T47D (cell line): ENCODE data around the gene DALRD3.

Source experiments
- DNase-seq, 2 experiments: peaks; one replicate each; pipeline versions ENCODE4 v3.0.0 to v3.0.0-alpha.2; 2011 to 2012; ENCODE audit warnings: low read depth in 1 of 2, low spot score in 1 of 2
- JUND ChIP-seq: IDR thresholded peaks from 2 replicates; pipeline ENCODE4 v1.6.1; 2012; ENCODE audit warnings: low read depth
- in situ Hi-C: cut with HindIII; loops from 2 replicates; pipeline ENCODE4 v1.10.0; 2016; ENCODE audit warnings: low sequenced_read_pairs, low pct_unique_long_range_greater_than_20kb

The DALRD3 gene

GRCh38 chr3:49007068-49007770 is 11.2 kb downstream of the DALRD3 start, which contains the start of gene WDR6:
Gene WDR6 (plus strand): TSS chr3:49007391. CDS start chr3:49007432, 41 bp downstream.
- in situ Hi-C loops: no loop called here
- peak; percentile 87 to 97 for DNase-seq
- TF ChIP-seq JUND: no peak; the same call in 1 of the 2 replicates

DNA sequence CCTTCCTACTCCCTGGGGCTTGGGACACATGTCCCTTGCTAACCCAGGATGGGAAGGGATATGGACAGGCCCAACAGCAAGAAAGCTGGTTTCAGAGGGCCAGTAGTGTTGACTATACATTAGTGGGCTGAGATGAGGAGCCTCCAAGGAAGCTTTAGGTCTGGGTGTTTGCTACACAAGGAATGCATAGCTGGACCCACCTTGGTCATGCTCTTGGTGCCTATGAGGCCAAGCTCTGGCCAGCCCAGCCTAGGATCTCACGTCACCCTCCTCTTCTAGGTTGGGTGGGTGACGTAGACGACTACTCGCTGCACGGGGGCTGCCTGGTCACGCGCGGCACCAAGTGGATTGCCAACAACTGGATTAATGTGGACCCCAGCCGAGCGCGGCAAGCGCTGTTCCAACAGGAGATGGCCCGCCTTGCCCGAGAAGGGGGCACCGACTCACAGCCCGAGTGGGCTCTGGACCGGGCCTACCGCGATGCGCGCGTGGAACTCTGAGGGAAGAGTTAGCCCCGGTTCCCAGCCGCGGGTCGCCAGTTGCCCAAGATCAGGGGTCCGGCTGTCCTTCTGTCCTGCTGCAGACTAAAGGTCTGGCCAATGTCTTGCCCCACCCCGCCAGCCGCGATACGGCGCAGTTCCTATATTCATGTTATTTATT is 11.8 kb downstream of the DALRD3 start:
- no peak for DNase-seq
- no peak for TF ChIP-seq JUND
- in situ Hi-C loops: no loop called here

- no peak for DNase-seq
- in situ Hi-C loops: no loop called here
- TF ChIP-seq JUND: no peak
Measured at GRCh38 chr3:49005998-49006397, 12.4 kb downstream of the DALRD3 start.

DNA sequence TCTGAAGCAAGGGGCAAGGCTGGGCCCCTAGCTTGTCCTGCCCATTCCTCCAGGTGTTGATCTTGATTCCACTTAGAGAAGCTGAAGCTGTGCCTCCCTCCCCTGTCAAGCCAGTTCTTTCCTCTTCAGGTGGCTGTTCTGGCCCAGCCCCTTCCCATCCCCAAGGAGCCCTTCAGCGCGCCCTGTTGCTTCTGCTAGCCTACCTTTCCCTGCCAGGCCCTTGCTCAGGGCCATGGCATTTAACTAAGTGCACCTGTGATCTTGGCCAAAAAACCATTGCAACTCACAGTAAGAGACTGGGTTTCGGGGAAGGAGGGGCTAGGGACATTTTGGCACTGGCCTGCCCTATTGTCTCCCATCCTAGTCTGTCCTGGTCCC is 13.1 kb downstream of the DALRD3 start:
- DNase-seq: no peak
- TF ChIP-seq JUND: no peak
- in situ Hi-C loops: no loop called here

- no peak for TF ChIP-seq JUND
- in situ Hi-C loops: no loop called here
Measured at GRCh38 chr3:49004352-49005302, 13.8 kb downstream of the DALRD3 start.

DNA sequence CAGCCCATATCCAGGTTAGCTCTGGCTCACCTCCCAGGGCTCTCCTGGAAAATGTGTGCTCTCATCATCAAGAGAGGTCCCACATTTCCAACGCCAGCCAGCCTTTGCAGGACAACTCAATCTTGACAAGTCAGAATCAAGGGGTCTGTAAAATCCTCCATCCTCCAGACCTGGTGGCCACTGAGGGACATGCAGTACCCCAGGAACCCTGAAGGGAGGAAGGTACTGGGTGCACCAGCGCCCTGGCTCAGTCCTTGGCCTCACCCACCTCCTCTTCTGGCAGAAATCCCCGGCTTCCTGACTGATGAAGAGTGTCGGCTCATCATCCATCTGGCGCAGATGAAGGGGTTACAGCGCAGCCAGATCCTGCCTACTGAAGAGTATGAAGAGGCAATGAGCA is 17.2 kb downstream of the DALRD3 start:
- DNase-seq: no peak
- in situ Hi-C loops: no loop called here
- TF ChIP-seq JUND: no peak

More at GRCh38 chr3:49004352-49005302, 13.8 kb downstream of the DALRD3 start:
- no peak for DNase-seq

DNA sequence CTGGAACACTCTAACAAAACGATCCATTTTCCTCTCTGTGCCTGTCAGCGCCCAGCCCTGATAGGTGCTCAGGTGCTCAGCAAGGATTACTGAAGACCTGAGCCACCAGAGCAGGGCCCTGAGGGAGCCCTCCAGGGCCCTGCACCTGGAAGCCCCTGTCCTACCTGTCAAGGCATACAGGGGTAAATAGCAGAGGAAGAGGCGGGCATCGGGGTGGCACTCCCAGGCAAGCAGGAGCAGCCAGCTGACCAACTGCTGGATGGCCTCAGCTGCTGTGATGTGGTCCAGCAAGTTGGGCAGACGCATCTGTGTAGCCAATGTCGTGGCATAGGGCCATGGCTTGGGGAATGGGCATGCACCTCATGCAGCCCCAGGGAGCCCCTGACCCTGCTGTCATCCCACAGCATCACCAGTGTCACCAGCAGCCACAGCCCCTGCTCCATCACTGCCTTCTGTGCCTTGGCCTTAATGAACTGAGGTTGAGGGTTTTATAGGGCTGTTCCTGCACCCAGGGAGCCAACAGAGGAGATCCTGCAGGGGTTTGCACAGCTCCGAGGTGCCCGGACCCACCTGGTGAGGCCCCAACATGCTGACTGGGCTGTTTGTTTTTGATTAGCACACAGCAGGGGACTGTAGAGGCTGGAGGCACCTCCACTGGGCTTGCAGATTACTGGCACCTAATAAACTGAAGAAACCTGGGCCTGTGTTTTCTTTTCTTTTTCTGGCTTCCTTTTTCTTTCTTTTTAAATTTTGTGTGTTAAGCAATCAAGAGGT is 19.1 kb downstream of the DALRD3 start:
- in situ Hi-C loops: no loop called here
- TF ChIP-seq JUND: no peak
- DNase-seq: no peak

DNA sequence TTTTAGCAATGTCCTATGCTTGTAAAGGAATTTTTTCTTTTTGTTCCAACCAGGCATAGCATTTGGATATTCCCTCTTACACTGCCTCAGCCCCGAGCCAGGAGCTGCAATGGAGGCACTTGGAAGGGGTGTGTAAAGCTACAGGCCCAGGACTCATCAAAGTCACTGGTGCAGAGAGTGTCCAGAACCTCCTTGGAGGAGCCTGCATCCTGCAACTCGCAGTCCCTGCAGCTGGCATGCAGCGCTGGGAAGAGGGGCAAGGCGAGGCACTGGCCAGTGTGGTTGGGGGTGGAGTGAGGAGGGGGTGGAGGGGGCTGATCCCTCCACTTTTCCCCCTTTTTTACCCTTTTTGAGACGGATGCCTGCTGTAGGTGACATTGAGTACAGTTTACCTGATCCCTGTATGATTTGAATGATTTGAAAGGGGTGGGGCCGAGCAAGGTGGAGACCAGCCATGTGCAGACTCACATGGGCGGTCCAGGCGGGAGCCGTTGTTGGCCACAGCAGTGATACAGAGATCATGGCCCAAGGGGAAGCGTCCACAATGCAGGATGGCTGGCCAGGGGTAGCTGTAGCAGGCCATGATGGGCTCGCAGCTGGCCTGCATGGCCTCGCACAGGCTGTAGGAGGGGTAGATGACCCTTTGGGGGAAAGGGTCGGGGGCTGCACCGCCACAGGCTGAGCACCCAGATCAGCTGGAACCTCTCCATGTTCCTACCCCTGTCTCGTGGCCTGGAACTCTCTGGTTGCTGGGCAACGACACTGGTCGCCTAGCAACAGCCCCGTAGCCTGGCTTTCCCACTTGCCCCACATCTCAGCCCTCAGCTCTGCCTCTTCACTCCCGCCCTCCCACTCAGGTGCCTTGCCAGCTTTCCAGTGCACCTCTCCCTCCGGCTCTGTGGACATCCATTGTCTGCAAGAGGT is 20.4 kb downstream of the DALRD3 start:
- TF ChIP-seq JUND: no peak
- no peak for DNase-seq
- in situ Hi-C loops: no loop called here

DNA sequence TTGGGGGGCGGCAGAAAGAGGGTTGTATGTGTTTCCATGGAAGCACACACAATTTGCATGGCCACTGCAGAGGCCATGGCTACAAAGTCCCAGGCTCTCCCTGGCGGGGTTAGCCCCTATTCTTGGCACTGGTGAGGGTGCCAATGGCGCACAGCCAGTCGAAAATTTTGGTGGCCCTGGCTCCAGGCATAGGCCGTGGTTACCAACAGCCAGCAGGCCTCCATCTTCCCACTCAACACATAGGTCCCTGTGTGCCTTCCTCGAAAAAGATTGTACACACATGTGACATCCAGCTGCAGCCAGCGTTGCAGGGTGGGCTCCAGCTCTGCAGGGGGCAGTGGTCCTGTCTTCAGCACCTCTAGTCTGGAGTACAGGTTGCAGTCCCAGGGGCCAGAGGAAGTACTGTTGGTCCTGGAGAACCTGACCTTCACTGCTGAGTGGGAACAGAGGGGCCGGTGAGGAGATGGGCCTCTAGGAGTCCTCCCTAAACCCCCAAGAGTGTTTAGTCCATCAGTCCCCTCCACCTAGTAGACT is 21.2 kb downstream of the DALRD3 start:
- TF ChIP-seq JUND: no peak
- no peak for DNase-seq
- in situ Hi-C loops: no loop called here

DNA sequence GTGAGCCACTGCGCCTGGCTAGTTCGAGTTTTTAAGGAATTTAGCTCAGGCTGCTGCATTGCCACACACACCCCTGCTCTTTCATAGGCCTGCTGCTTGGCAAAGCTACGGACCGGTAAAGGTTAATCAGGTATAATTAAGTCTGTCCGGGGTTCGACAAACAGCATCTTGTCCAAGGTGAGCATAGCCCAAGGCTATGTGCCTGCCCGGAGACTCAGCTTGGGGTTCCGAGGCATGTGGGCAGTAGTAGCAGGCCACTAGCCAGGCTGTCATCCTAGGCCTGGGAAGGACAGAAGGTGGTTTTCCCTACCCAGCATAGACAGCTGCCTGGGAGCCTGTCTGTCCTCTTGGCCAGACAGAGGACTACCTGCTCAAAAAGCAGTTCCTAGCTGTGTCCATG is 21.7 kb downstream of the DALRD3 start:
- TF ChIP-seq JUND: no peak
- in situ Hi-C loops: no loop called here
- DNase-seq: no peak

DNA sequence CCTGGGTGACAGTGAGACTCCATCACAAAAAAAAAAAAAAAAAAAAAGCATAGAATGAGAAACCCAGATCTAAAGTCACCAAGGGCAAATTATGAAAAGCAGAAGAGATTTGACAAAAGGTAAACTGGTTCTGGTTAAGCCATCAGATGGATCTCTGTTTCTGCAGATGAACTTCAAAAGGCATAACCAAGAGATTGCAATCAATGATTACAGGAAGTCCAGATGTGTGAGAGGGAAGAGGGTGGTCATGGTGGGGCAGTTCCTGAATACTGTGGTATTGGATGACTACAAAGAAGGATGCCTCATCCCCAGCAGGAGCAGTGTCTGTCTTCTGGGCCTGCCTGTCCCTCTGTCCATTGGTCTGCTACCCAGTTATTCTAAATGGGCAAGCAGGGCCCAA is 24.5 kb downstream of the DALRD3 start:
- no peak for TF ChIP-seq JUND
- no peak for DNase-seq
- in situ Hi-C loops: no loop called here
